ENCODE results near the gene CCBE1.

- TF ChIP-seq BHLHE40 (IDR thresholded peaks at IDR 0.05; ENCODE audit: borderline replicate concordance) (no peak), ZNF384 (IDR thresholded peaks at IDR 0.05) (no peak), PKNOX1 (IDR thresholded peaks at IDR 0.05) (no peak), FOXA1 (IDR thresholded peaks at IDR 0.05) (no peak), TARDBP (IDR thresholded peaks at IDR 0.05) (no peak), CTBP1 (IDR thresholded peaks at IDR 0.05; ENCODE audit: borderline replicate concordance) (no peak), SUZ12 (IDR thresholded peaks at IDR 0.05) (no peak)
Measured at GRCh38 chr18:59620381-59620780, 76.8 kb downstream of the CCBE1 start.

All from HEK293T (cell line).